HEK293 (cell line): ENCODE data around the gene NXNL2.

Experiments used
- CTCF ChIA-PET: fragments of 350-600 bp; formaldehyde crosslinking; extraction: SDS; loops from one replicate; lab custom pipeline; 2021; ENCODE audit warnings: antibody characterized with exemption; lab: Yijun Ruan, JAX
- POLR2A ChIA-PET: fragments of 300-600 bp; formaldehyde crosslinking; extraction: SDS; loops from one replicate; lab custom pipeline; 2020; ENCODE audit warnings: antibody characterized with exemption, inconsistent platforms; lab: Yijun Ruan, JAX
- H3K27ac ChIP-seq: fragments of 200-500 bp; sonication (Bioruptor generic); 2 replicates; pipeline ENCODE4 v1.5.1; 2014; ENCODE audit warnings: low read depth, low read length, control low read depth, inconsistent platforms; ENCODE audit errors: extremely low read depth
- H3K36me3 ChIP-seq, 2 experiments: fragments of 200-500 bp in 1 of 2; sonication (Bioruptor generic) in 1 of 2; 1 replicate in 1 of 2; 2 replicates in 1 of 2; pipeline ENCODE4 v1.5.1; 2014 to 2017; ENCODE audit warnings: inconsistent platforms in 2 of 2, low read length in 2 of 2; ENCODE audit not compliant: control insufficient read depth in 2 of 2, insufficient read depth in 1 of 2
- H3K4me1 ChIP-seq: fragments of 200-500 bp; sonication (Bioruptor generic); 2 replicates; pipeline ENCODE4 v1.5.1; 2014; ENCODE audit warnings: mild to moderate bottlenecking, low read length, inconsistent platforms; ENCODE audit not compliant: control insufficient read depth, insufficient read depth
- H3K4me3 ChIP-seq: 2 replicates; pipeline ENCODE4 v1.5.1; 2011; ENCODE audit warnings: low read depth, mild to moderate bottlenecking, control low read depth, low read length, moderate library complexity
- H3K9me3 ChIP-seq: fragments of 200-500 bp; sonication (Bioruptor generic); 2 replicates; pipeline ENCODE4 v1.5.1; 2014; ENCODE audit warnings: low read depth, low read length, inconsistent platforms; ENCODE audit not compliant: control insufficient read depth, insufficient read depth
- GLIS2 ChIP-seq: fragments of 450-650 bp; formaldehyde crosslinking; IDR thresholded peaks from 2 replicates; pipeline ENCODE4 v1.5.1; 2016; ENCODE audit warnings: missing biosample characterization, missing genetic modification characterization
- KLF7 ChIP-seq: fragments of 450-650 bp; formaldehyde crosslinking; IDR thresholded peaks from 2 replicates; pipeline ENCODE4 v1.5.1; 2016; ENCODE audit warnings: missing biosample characterization, missing genetic modification characterization, borderline replicate concordance
- OVOL3 ChIP-seq: fragments of 450-650 bp; formaldehyde crosslinking; IDR thresholded peaks from 2 replicates; pipeline ENCODE4 v1.5.1; 2016; ENCODE audit warnings: missing biosample characterization, missing genetic modification characterization
- SCRT1 ChIP-seq: fragments of 450-650 bp; formaldehyde crosslinking; IDR thresholded peaks from 2 replicates; pipeline ENCODE4 v1.5.1; 2016; ENCODE audit warnings: missing biosample characterization, missing genetic modification characterization, borderline replicate concordance
- SCRT2 ChIP-seq: fragments of 450-650 bp; formaldehyde crosslinking; IDR thresholded peaks from 2 replicates; pipeline ENCODE4 v1.5.1; 2016; ENCODE audit warnings: missing biosample characterization, missing genetic modification characterization
- SETDB1 ChIP-seq: IDR thresholded peaks from one replicate; pipeline ENCODE4 v1.6.1; 2017; ENCODE audit warnings: mild to moderate bottlenecking, low read length, moderate library complexity, mixed read lengths; ENCODE audit not compliant: insufficient read length
- TRIM28 ChIP-seq: IDR thresholded peaks from 2 replicates; pipeline ENCODE4 v1.6.1; 2011; ENCODE audit warnings: low read length, control low read depth, borderline replicate concordance
- ZEB2 ChIP-seq: fragments of 450-650 bp; formaldehyde crosslinking; IDR thresholded peaks from 2 replicates; pipeline ENCODE4 v1.5.1; 2016; ENCODE audit warnings: missing biosample characterization, missing genetic modification characterization
- ZNF146 ChIP-seq: fragments of 450-650 bp; formaldehyde crosslinking; IDR thresholded peaks from 2 replicates; pipeline ENCODE4 v1.5.1; 2016; ENCODE audit warnings: missing biosample characterization, missing genetic modification characterization
- ZNF24 ChIP-seq: fragments of 450-650 bp; formaldehyde crosslinking; IDR thresholded peaks from 2 replicates; pipeline ENCODE4 v1.5.1; 2016; ENCODE audit warnings: missing biosample characterization, missing genetic modification characterization
- ZNF324 ChIP-seq: fragments of 450-650 bp; formaldehyde crosslinking; IDR thresholded peaks from 2 replicates; pipeline ENCODE4 v1.5.1; 2016; ENCODE audit warnings: missing biosample characterization, missing genetic modification characterization
- ZNF416 ChIP-seq: fragments of 450-650 bp; formaldehyde crosslinking; IDR thresholded peaks from 2 replicates; pipeline ENCODE4 v1.5.1; 2016; ENCODE audit warnings: missing biosample characterization, missing genetic modification characterization
- ZNF521 ChIP-seq: fragments of 450-650 bp; formaldehyde crosslinking; IDR thresholded peaks from 2 replicates; pipeline ENCODE4 v1.5.1; 2017; ENCODE audit warnings: missing biosample characterization, mild to moderate bottlenecking, missing genetic modification characterization
- TF ChIP-seq, protein P1 (sequence below): fragments of 450-650 bp; formaldehyde crosslinking; IDR thresholded peaks from 2 replicates; pipeline ENCODE4 v1.5.1; 2016; ENCODE audit warnings: missing biosample characterization, missing genetic modification characterization
- TF ChIP-seq, protein P2 (sequence below): fragments of 450-650 bp; formaldehyde crosslinking; IDR thresholded peaks from 2 replicates; pipeline ENCODE4 v1.5.1; 2016; ENCODE audit warnings: missing biosample characterization, missing genetic modification characterization
- TF ChIP-seq, protein P3 (sequence below): fragments of 450-650 bp; formaldehyde crosslinking; IDR thresholded peaks from 2 replicates; pipeline ENCODE4 v1.5.1; 2017; ENCODE audit warnings: missing biosample characterization, mild to moderate bottlenecking, missing genetic modification characterization, moderate library complexity
- TF ChIP-seq, protein P4 (sequence below): fragments of 450-650 bp; formaldehyde crosslinking; IDR thresholded peaks from 2 replicates; pipeline ENCODE4 v1.5.1; 2016; ENCODE audit warnings: missing biosample characterization, missing genetic modification characterization
- TF ChIP-seq, protein P5 (sequence below): fragments of 450-650 bp; formaldehyde crosslinking; IDR thresholded peaks from 2 replicates; pipeline ENCODE4 v1.5.1; 2016; ENCODE audit warnings: missing biosample characterization, missing genetic modification characterization
- TF ChIP-seq, protein P6 (sequence below): fragments of 450-650 bp; formaldehyde crosslinking; IDR thresholded peaks from 2 replicates; pipeline ENCODE4 v1.5.1; 2017; ENCODE audit warnings: missing biosample characterization, missing genetic modification characterization

NXNL2 gene

DNA sequence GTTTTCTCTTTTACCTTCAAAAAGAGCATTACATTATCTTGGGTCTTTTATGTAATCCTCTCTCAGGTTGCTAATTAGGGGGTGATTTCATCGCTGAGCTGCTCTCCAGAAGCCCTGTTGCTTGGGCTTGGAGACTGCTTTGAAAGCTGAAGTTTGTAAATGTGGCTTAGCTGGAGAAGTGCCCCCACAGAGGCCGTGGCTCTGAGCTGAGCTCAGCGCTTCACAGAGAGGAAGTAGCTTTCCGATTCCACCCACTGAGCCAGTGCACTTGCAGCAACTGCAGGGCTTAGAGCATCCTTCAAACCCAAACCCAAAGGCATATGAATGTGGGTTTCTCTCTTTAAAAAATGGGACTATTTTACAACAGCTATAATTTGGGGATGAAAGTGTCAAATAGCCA is 13.7 kb upstream of the NXNL2 start:
- ChIA-PET POLR2A (interaction anchor here (0.5 kb wide), 1 partner anchor 127 kb away, joined by 3 read pairs; no protein-coding TSS in a partner anchor), CTCF (interaction anchor here (0.6 to 1.1 kb wide), 3 partner anchors 11 to 354 kb away, joined by 3 to 5 read pairs (median 3); no protein-coding TSS in a partner anchor)
- no peaks in the 10 kb centered on the region for H3K36me3 ChIP-seq

DNA sequence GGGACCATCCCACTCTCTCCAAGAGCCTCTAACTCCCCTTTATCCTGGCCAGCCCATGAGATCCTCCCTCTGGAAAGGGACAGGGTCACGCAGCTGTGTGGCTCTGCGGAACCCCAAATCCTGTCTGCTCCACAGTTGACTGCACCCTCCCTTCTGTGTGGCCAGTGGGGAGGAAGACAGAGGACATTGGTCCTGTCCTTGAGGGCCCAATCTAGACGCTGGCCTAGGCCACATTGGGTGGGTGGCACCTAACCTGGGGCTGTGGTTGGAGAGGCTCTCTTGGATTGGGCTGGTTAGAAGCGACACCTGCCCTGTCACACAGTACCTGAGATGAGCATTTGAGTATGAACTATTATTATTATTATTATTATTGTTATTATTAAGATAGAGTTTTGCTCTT is 12.6 kb upstream of the NXNL2 start:
- Histone ChIP-seq H3K9me3 (no peaks in the 10 kb centered on the region), H3K36me3 (no peaks in the 10 kb centered on the region), H3K4me3 (no peak overlapping the region), H3K27ac (no peak overlapping the region), H3K4me1 (no peaks in the 10 kb centered on the region)
- no peak for TF ChIP-seq SETDB1
- TF ChIP-seq OVOL3 (tag by site-specific recombination): no peak
- TF ChIP-seq, protein P1, sequence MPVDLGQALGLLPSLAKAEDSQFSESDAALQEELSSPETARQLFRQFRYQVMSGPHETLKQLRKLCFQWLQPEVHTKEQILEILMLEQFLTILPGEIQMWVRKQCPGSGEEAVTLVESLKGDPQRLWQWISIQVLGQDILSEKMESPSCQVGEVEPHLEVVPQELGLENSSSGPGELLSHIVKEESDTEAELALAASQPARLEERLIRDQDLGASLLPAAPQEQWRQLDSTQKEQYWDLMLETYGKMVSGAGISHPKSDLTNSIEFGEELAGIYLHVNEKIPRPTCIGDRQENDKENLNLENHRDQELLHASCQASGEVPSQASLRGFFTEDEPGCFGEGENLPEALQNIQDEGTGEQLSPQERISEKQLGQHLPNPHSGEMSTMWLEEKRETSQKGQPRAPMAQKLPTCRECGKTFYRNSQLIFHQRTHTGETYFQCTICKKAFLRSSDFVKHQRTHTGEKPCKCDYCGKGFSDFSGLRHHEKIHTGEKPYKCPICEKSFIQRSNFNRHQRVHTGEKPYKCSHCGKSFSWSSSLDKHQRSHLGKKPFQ (tag by site-specific recombination): no peak
- TF ChIP-seq ZNF146: no peak
- no peak for TF ChIP-seq ZNF324
- TF ChIP-seq ZNF521 (tag by site-specific recombination): no peak
- no peak for TF ChIP-seq GLIS2
- TF ChIP-seq, protein P2, sequence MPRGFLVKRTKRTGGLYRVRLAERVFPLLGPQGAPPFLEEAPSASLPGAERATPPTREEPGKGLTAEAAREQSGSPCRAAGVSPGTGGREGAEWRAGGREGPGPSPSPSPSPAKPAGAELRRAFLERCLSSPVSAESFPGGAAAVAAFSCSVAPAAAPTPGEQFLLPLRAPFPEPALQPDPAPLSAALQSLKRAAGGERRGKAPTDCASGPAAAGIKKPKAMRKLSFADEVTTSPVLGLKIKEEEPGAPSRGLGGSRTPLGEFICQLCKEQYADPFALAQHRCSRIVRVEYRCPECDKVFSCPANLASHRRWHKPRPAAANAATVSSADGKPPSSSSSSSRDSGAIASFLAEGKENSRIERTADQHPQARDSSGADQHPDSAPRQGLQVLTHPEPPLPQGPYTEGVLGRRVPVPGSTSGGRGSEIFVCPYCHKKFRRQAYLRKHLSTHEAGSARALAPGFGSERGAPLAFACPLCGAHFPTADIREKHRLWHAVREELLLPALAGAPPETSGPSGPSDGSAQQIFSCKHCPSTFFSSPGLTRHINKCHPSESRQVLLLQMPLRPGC: no peak
- no peak for TF ChIP-seq TRIM28
- no peak for TF ChIP-seq ZNF24
- no peak for TF ChIP-seq SCRT1 (tag by site-specific recombination)
- TF ChIP-seq KLF7 (tag by site-specific recombination): no peak
- TF ChIP-seq, protein P3, sequence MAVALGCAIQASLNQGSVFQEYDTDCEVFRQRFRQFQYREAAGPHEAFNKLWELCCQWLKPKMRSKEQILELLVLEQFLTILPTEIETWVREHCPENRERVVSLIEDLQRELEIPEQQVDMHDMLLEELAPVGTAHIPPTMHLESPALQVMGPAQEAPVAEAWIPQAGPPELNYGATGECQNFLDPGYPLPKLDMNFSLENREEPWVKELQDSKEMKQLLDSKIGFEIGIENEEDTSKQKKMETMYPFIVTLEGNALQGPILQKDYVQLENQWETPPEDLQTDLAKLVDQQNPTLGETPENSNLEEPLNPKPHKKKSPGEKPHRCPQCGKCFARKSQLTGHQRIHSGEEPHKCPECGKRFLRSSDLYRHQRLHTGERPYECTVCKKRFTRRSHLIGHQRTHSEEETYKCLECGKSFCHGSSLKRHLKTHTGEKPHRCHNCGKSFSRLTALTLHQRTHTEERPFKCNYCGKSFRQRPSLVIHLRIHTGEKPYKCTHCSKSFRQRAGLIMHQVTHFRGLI (tag by site-specific recombination): no peak
- no peak for TF ChIP-seq ZNF416
- TF ChIP-seq, protein P4, sequence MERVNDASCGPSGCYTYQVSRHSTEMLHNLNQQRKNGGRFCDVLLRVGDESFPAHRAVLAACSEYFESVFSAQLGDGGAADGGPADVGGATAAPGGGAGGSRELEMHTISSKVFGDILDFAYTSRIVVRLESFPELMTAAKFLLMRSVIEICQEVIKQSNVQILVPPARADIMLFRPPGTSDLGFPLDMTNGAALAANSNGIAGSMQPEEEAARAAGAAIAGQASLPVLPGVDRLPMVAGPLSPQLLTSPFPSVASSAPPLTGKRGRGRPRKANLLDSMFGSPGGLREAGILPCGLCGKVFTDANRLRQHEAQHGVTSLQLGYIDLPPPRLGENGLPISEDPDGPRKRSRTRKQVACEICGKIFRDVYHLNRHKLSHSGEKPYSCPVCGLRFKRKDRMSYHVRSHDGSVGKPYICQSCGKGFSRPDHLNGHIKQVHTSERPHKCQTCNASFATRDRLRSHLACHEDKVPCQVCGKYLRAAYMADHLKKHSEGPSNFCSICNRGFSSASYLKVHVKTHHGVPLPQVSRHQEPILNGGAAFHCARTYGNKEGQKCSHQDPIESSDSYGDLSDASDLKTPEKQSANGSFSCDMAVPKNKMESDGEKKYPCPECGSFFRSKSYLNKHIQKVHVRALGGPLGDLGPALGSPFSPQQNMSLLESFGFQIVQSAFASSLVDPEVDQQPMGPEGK: no peak
- ChIA-PET CTCF (no interaction called here), POLR2A (no interaction called here)

More for the DNA sequence above, 13.7 kb upstream of the NXNL2 start:
- no peak overlapping the region for H3K4me3 ChIP-seq
- no peaks in the 10 kb centered on the region for H3K9me3 ChIP-seq
- TF ChIP-seq ZEB2: no peak
- peak; percentile 44 for TF ChIP-seq SCRT2 (tag by site-specific recombination)
- TF ChIP-seq, protein P5, sequence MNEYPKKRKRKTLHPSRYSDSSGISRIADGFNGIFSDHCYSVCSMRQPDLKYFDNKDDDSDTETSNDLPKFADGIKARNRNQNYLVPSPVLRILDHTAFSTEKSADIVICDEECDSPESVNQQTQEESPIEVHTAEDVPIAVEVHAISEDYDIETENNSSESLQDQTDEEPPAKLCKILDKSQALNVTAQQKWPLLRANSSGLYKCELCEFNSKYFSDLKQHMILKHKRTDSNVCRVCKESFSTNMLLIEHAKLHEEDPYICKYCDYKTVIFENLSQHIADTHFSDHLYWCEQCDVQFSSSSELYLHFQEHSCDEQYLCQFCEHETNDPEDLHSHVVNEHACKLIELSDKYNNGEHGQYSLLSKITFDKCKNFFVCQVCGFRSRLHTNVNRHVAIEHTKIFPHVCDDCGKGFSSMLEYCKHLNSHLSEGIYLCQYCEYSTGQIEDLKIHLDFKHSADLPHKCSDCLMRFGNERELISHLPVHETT (tag by site-specific recombination): no peak
- TF ChIP-seq, protein P6, sequence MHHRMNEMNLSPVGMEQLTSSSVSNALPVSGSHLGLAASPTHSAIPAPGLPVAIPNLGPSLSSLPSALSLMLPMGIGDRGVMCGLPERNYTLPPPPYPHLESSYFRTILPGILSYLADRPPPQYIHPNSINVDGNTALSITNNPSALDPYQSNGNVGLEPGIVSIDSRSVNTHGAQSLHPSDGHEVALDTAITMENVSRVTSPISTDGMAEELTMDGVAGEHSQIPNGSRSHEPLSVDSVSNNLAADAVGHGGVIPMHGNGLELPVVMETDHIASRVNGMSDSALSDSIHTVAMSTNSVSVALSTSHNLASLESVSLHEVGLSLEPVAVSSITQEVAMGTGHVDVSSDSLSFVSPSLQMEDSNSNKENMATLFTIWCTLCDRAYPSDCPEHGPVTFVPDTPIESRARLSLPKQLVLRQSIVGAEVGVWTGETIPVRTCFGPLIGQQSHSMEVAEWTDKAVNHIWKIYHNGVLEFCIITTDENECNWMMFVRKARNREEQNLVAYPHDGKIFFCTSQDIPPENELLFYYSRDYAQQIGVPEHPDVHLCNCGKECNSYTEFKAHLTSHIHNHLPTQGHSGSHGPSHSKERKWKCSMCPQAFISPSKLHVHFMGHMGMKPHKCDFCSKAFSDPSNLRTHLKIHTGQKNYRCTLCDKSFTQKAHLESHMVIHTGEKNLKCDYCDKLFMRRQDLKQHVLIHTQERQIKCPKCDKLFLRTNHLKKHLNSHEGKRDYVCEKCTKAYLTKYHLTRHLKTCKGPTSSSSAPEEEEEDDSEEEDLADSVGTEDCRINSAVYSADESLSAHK (tag by site-specific recombination): no peak
- no peak overlapping the region for H3K27ac ChIP-seq
- no peaks in the 10 kb centered on the region for H3K4me1 ChIP-seq
